Tibial nerve (tissue), 4 donors: Measurements from ENCODE around the gene GRB2. TPM values are rescaled to one million over a fixed set of nuclear protein-coding genes. Genes with fewer than 3 reads are reported as not detected.
"Not testable (repeated sequence)": the region's sequence is repeated elsewhere in the genome, so short reads cannot be mapped to it uniquely, and the experiment has no call there.

Experiments
- DNase-seq, 2 donors: peaks; one replicate each; pipeline ENCODE4 v3.0.0-alpha.2; 2019; ENCODE audit warnings: low spot score in 2 of 2
- H3K27ac ChIP-seq, 4 donors: fragments of 200-600 bp; sonication (generic) in 3 of 4; one replicate each; pipeline ENCODE4 v1.5.1; 2017 to 2019; ENCODE audit warnings: mild to moderate bottlenecking in 1 of 4
- H3K27me3 ChIP-seq, 2 donors: fragments of 200-600 bp; sonication (generic) in 1 of 2; one replicate each; pipeline versions ENCODE4 v1.5.1 to v1.6.0; 2017 to 2019
- H3K36me3 ChIP-seq, 3 donors: fragments of 200-600 bp; sonication (generic); one replicate each; pipeline ENCODE4 v1.5.1; 2018 to 2019
- H3K4me1 ChIP-seq, 4 donors: fragments of 200-600 bp; sonication (generic) in 3 of 4; one replicate each; pipeline ENCODE4 v1.5.1; 2017 to 2019
- H3K4me3 ChIP-seq, 4 donors: fragments of 200-600 bp; sonication (generic) in 3 of 4; one replicate each; pipeline ENCODE4 v1.5.1; 2017 to 2019; ENCODE audit warnings: mild to moderate bottlenecking in 1 of 4, moderate library complexity in 1 of 4
- H3K9me3 ChIP-seq, 4 donors: fragments of 200-600 bp; sonication (generic) in 3 of 4; one replicate each; pipeline ENCODE4 v1.5.1; 2017 to 2019
- EP300 ChIP-seq, 2 donors: sonication (generic); formaldehyde crosslinking; IDR thresholded peaks; one replicate each; pipeline ENCODE4 v1.6.1; 2017; ENCODE audit warnings: antibody characterized with exemption in 2 of 2, mild to moderate bottlenecking in 1 of 2
- POLR2A ChIP-seq, 2 donors: fragments of 450-650 bp; IDR thresholded peaks; one replicate each; pipeline ENCODE4 v1.6.1; 2017; ENCODE audit warnings: antibody characterized with exemption in 2 of 2, mild to moderate bottlenecking in 2 of 2, moderate library complexity in 2 of 2
- WGBS, 2 donors: methylation state at CpG; one replicate each; pipeline ENCODE4 v1.1.5; 2018; 5-methylcytosine and 5-hydroxymethylcytosine counted together
- total RNA-seq, 4 donors: library from RNA; depleted of rRNA; stranded (reverse); fragments of >200 nt; gene quantifications; one replicate each; pipeline ENCODE4 v1.1.0, GENCODE V29; 2016
- TF ChIP-seq, protein P1 (sequence below), 5 experiments: fragments of 200-600 bp in 3 of 5; fragments of 450-650 bp in 2 of 5; sonication (generic) in 3 of 5; IDR thresholded peaks; one replicate each; pipeline ENCODE4 v1.5.1; 2016 to 2019; ENCODE audit warnings: antibody characterized with exemption in 5 of 5, mild to moderate bottlenecking in 3 of 5, moderate library complexity in 2 of 5

The GRB2 gene
- total RNA-seq, 4 donors from 2014 or later = 77.6 to 139 (median 133) TPM

DNA sequence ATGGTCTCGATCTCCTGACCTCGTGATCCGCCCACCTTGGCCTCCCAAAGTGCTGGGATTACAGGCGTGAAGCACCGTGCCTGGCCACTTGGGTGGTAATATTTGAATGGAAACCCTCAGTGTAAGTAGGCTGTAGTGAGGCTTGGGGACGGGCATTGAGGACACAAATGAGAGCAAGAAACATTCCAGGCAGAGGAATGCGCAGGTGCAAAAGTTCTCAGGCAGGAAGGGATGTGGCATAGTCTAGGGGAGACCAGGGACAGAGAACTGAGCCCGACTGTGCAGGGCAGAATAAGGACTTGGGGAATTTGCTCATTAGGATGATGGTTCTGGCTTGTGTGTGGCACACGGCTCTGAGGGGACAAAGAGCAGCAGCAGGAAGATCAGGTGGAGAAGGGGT is 54.8 kb downstream of the GRB2 start:
- Histone ChIP-seq H3K4me1 (peaks cover 0 to 51% (median 19%) of the 10 kb centered on the region in 4 donors), H3K27me3 (no peaks in the 10 kb centered on the region), H3K36me3 (no peaks in the 10 kb centered on the region), H3K4me3 (no peak overlapping the region), H3K27ac (no peak overlapping the region), H3K9me3 (no peaks in the 10 kb centered on the region)
- TF ChIP-seq POLR2A (IDR thresholded peaks at IDR 0.05) (no peak), EP300 (IDR thresholded peaks at IDR 0.05) (no peak)
- TF ChIP-seq, protein P1, sequence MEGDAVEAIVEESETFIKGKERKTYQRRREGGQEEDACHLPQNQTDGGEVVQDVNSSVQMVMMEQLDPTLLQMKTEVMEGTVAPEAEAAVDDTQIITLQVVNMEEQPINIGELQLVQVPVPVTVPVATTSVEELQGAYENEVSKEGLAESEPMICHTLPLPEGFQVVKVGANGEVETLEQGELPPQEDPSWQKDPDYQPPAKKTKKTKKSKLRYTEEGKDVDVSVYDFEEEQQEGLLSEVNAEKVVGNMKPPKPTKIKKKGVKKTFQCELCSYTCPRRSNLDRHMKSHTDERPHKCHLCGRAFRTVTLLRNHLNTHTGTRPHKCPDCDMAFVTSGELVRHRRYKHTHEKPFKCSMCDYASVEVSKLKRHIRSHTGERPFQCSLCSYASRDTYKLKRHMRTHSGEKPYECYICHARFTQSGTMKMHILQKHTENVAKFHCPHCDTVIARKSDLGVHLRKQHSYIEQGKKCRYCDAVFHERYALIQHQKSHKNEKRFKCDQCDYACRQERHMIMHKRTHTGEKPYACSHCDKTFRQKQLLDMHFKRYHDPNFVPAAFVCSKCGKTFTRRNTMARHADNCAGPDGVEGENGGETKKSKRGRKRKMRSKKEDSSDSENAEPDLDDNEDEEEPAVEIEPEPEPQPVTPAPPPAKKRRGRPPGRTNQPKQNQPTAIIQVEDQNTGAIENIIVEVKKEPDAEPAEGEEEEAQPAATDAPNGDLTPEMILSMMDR (IDR thresholded peaks at IDR 0.05) = no peak
- no peak for DNase-seq
- 82% methylated on average over 9 of the region's 9 CpGs for WGBS, 2 donors

DNA sequence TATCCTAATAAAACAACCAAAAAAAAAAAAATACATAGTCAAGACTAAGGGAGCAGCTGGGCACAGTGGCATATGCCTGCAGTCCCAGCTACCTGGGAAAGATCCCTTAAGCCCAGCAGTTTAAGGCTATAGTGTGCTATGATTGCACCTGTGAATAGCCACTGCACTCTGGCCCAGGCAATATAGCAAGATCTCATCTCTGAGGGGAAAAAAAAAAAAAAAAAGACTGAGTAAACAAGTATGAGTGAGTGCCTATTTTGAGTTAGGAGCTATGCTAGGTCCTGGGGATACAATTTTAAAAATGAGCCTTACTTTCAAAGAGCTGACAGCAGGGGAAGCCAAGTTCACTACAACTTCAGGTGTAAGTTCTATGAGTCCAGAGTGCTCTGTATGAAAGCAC is 55.4 kb downstream of the GRB2 start:
- Histone ChIP-seq H3K36me3 (no peaks in the 10 kb centered on the region), H3K27ac (no peak overlapping the region), H3K27me3 (no peaks in the 10 kb centered on the region), H3K4me3 (no peak overlapping the region), H3K9me3 (no peaks in the 10 kb centered on the region), H3K4me1 (peaks cover 0 to 58% (median 23%) of the 10 kb centered on the region in 4 donors)
- DNase-seq = no peak
- TF ChIP-seq, protein P1 (IDR thresholded peaks at IDR 0.05) = no peak
- no peak for TF ChIP-seq EP300 (IDR thresholded peaks at IDR 0.05)
- TF ChIP-seq POLR2A (IDR thresholded peaks at IDR 0.05) = no peak

- DNase-seq = no peak
- TF ChIP-seq, protein P1 (IDR thresholded peaks at IDR 0.05) = no peak
- no peak for TF ChIP-seq POLR2A (IDR thresholded peaks at IDR 0.05)
- no peak for TF ChIP-seq EP300 (IDR thresholded peaks at IDR 0.05)
- Histone ChIP-seq H3K27ac (no peak overlapping the region), H3K9me3 (no peaks in the 10 kb centered on the region), H3K36me3 (no peaks in the 10 kb centered on the region), H3K4me3 (no peak overlapping the region), H3K4me1 (peaks cover 0 to 62% (median 24%) of the 10 kb centered on the region in 4 donors), H3K27me3 (no peaks in the 10 kb centered on the region)
- WGBS, 2 donors = 91 to 92% methylated on average over 8 of the region's 8 CpGs
Observed at GRCh38 chr17:75349589-75349988, 55.9 kb downstream of the GRB2 start.

GRCh38 chr17:75348386-75349012 is 57.0 kb downstream of the GRB2 start:
- DNase-seq = no peak
- H3K9me3 ChIP-seq = no peaks in the 10 kb centered on the region
- no peaks in the 10 kb centered on the region for H3K36me3 ChIP-seq
- H3K27ac ChIP-seq = no peak overlapping the region
- TF ChIP-seq, protein P1 (IDR thresholded peaks at IDR 0.05) = no peak
- TF ChIP-seq POLR2A (IDR thresholded peaks at IDR 0.05) (no peak), EP300 (IDR thresholded peaks at IDR 0.05) (no peak)
- 90 to 97% methylated on average over 8 of the region's 8 CpGs for WGBS, 2 donors
- no peaks in the 10 kb centered on the region for H3K27me3 ChIP-seq
- no peak overlapping the region for H3K4me3 ChIP-seq
- H3K4me1 ChIP-seq = peaks cover 0 to 72% (median 29%) of the 10 kb centered on the region in 4 donors

DNA sequence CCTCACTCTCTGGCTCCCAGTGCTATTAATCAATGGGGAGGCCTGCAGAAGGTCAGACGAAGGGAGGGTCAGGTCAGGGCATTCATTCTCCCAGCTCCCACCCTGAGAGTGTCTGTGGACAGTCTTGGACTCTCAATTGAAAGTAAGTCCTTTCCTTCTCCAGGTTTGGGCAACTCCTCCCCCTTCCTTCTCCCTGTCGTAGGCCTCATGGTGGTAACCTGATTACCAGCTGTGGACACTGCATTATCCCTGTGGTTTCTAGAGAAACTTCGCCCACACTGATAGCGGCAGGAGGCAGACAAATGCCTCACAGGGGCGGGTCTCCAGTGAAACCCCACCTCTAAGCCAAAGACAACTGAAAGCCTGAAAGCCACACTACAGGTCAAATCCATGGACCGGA is 58.6 kb downstream of the GRB2 start:
- no peak overlapping the region for H3K4me3 ChIP-seq
- WGBS, 2 donors = 35 to 39% methylated on average over 6 of the region's 6 CpGs
- no peaks in the 10 kb centered on the region for H3K9me3 ChIP-seq
- H3K36me3 ChIP-seq = no peaks in the 10 kb centered on the region
- DNase-seq = no peak
- H3K4me1 ChIP-seq = peaks cover 0 to 82% (median 32%) of the 10 kb centered on the region in 4 donors
- TF ChIP-seq POLR2A (IDR thresholded peaks at IDR 0.05) = no peak
- TF ChIP-seq, protein P1 (IDR thresholded peaks at IDR 0.05) = no peak
- TF ChIP-seq EP300 (IDR thresholded peaks at IDR 0.05) = no peak
- no peak overlapping the region for H3K27ac ChIP-seq
- H3K27me3 ChIP-seq = no peaks in the 10 kb centered on the region

GRCh38 chr17:75346368-75346767 is 59.1 kb downstream of the GRB2 start:
- H3K27me3 ChIP-seq, H3K9me3 ChIP-seq, H3K4me3 ChIP-seq, DNase-seq, H3K36me3 ChIP-seq, H3K27ac ChIP-seq: not testable (repeated sequence)
- peaks cover 0 to 81% (median 30%) of the 10 kb centered on the region in 4 donors for H3K4me1 ChIP-seq
- WGBS, 2 donors = 77 to 82% methylated on average over 9 of the region's 9 CpGs
